ENCODE measurements around the gene DTNB. TPM values are rescaled to one million over a fixed set of nuclear protein-coding genes. Genes with fewer than 3 reads are reported as not detected.

Gene DTNB
- total and polyA plus RNA-seq, 7 donors, result 2.4 to 7.8 (median 4.8) TPM

DNA sequence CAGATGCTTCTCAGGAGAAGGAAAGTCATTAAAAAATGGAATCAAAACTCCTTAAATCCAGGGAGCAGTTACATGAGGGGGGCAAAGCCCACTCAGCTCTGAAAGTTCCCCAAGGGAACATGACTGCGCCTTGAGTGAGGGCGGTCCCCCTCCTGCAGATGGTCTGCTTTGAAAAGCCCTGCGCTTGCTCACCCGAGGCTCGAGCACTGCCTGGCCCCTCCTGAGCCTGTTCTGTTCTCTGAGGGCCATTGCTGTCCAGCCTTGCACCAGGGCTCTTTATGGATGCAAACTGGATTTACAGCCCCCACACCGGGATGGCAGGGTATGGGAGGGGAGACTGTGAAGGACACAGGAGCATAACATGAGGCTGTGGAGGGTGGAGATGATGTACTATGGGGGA, 293.8 kb downstream of the DTNB start:
- no peaks in the 10 kb centered on the region for H3K27me3 ChIP-seq
- no peaks in the 10 kb centered on the region for H3K9me3 ChIP-seq
- 94 to 95% methylated on average over 6 of the region's 6 CpGs for WGBS, 2 donors
- no peaks in the 10 kb centered on the region for H3K36me3 ChIP-seq
- peaks cover 0 to 14% (median 13%) of the 10 kb centered on the region in 4 donors for H3K4me1 ChIP-seq
- no peak overlapping the region for H3K4me3 ChIP-seq
- TF ChIP-seq, protein P1, sequence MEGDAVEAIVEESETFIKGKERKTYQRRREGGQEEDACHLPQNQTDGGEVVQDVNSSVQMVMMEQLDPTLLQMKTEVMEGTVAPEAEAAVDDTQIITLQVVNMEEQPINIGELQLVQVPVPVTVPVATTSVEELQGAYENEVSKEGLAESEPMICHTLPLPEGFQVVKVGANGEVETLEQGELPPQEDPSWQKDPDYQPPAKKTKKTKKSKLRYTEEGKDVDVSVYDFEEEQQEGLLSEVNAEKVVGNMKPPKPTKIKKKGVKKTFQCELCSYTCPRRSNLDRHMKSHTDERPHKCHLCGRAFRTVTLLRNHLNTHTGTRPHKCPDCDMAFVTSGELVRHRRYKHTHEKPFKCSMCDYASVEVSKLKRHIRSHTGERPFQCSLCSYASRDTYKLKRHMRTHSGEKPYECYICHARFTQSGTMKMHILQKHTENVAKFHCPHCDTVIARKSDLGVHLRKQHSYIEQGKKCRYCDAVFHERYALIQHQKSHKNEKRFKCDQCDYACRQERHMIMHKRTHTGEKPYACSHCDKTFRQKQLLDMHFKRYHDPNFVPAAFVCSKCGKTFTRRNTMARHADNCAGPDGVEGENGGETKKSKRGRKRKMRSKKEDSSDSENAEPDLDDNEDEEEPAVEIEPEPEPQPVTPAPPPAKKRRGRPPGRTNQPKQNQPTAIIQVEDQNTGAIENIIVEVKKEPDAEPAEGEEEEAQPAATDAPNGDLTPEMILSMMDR (IDR thresholded peaks at IDR 0.05), result no peak
- TF ChIP-seq POLR2AphosphoS5 (IDR thresholded peaks at IDR 0.05), result no peak
- TF ChIP-seq POLR2A (IDR thresholded peaks at IDR 0.05), result no peak
- TF ChIP-seq EP300 (IDR thresholded peaks at IDR 0.05), result no peak
- intact Hi-C loops (cut with DNase I), result loop anchor here (5.0 kb wide), 2 partner anchors 102 to 143 kb away; no protein-coding TSS in a partner anchor
- DNase-seq, result peak; percentile 39
- H3K27ac ChIP-seq, result no peak overlapping the region

DNA sequence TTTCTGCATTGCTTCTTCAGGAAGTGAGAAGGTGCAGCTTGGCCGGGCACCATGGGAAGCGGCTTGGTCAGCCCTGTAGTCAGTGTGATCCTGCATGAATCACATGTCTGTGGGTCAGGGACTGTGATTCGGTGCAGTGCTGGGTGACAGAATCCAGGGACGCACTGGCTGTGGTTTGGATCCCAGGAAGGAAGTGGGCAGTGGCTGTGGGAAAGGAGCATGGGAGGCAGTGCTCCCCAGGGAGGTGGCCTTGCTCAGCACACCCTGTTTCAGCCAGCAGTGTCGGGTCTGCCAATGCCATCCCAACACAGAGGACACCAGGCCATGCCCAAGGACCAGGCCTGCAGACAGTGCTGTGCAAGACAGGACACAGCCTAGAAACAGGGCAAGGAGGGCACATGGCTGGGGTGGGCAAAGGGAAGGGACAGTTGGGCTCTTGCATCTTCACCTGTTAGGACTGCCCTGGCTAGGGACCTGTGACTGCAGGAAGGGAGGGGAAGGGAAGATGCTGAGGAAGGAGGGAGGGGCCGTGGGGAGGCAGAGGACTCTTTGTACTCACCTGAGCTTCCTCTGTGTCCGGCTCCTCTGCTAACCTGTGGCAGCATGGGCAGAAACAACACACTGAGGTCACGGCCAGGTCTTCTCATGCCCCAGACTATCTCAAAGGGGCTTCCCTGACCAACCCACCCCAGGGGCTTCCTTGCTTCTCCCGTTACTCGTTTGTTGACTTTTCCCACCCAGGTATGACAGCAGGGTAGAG, 294.5 kb downstream of the DTNB start:
- WGBS, 2 donors, result 80 to 90% methylated on average over 10 of the region's 10 CpGs
- no peak for TF ChIP-seq POLR2AphosphoS5 (IDR thresholded peaks at IDR 0.05)
- TF ChIP-seq, protein P1 (IDR thresholded peaks at IDR 0.05), result no peak
- TF ChIP-seq EP300 (IDR thresholded peaks at IDR 0.05), result no peak
- TF ChIP-seq POLR2A (IDR thresholded peaks at IDR 0.05), result no peak
- Histone ChIP-seq H3K36me3 (no peaks in the 10 kb centered on the region), H3K4me3 (no peak overlapping the region), H3K4me1 (peaks cover 0 to 14% (median 13%) of the 10 kb centered on the region in 4 donors), H3K27me3 (no peaks in the 10 kb centered on the region), H3K9me3 (no peaks in the 10 kb centered on the region), H3K27ac (no peak overlapping the region)
- DNase-seq, result peak; percentile 59
- intact Hi-C loops (cut with DNase I), result loop anchor here (5.0 kb wide), 2 partner anchors 102 to 143 kb away; no protein-coding TSS in a partner anchor

DNA sequence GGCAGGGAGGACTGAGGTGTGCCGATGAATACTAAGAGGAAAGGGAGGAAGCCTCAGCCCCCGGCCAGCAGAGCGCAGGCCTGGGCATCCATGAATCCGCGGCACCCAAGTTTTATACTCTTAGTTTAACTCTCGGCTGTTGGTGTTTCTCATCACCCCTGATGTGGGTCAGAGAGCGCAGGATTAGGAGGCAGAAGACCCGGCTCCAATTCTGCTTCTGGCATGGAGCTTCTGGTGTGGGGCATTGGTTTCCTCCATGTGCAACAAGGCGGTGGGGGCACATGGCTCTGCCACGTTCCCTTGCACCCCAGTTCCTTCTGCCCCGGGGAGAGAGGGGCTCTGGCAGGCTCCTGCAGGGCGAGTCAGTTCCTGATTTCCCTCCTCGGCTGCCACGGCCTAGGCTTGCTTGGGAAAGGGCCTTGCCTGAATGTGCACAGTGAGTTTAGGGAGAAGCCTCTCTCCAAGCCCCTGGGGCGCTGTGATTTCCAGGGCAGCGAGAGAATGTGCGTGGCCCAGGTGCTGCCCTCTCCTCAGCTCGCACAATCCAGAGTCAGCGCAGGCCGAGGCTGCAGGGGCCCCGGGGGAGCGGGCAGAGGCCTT, 295.5 kb downstream of the DTNB start:
- Histone ChIP-seq H3K36me3 (no peaks in the 10 kb centered on the region), H3K9me3 (no peaks in the 10 kb centered on the region), H3K4me3 (no peak overlapping the region), H3K27ac (no peak overlapping the region), H3K4me1 (peaks cover 0 to 14% (median 13%) of the 10 kb centered on the region in 4 donors), H3K27me3 (no peaks in the 10 kb centered on the region)
- DNase-seq, result peak; percentile 56
- no peak for TF ChIP-seq POLR2A (IDR thresholded peaks at IDR 0.05)
- TF ChIP-seq POLR2AphosphoS5 (IDR thresholded peaks at IDR 0.05), result no peak
- no peak for TF ChIP-seq EP300 (IDR thresholded peaks at IDR 0.05)
- TF ChIP-seq, protein P1 (IDR thresholded peaks at IDR 0.05), result no peak
- WGBS, 2 donors, result 93 to 94% methylated on average over 22 of the region's 22 CpGs
- intact Hi-C loops (cut with DNase I), result loop anchor here (1.0 to 5.0 kb wide), 3 partner anchors 36 to 144 kb away; no protein-coding TSS in a partner anchor

DNA sequence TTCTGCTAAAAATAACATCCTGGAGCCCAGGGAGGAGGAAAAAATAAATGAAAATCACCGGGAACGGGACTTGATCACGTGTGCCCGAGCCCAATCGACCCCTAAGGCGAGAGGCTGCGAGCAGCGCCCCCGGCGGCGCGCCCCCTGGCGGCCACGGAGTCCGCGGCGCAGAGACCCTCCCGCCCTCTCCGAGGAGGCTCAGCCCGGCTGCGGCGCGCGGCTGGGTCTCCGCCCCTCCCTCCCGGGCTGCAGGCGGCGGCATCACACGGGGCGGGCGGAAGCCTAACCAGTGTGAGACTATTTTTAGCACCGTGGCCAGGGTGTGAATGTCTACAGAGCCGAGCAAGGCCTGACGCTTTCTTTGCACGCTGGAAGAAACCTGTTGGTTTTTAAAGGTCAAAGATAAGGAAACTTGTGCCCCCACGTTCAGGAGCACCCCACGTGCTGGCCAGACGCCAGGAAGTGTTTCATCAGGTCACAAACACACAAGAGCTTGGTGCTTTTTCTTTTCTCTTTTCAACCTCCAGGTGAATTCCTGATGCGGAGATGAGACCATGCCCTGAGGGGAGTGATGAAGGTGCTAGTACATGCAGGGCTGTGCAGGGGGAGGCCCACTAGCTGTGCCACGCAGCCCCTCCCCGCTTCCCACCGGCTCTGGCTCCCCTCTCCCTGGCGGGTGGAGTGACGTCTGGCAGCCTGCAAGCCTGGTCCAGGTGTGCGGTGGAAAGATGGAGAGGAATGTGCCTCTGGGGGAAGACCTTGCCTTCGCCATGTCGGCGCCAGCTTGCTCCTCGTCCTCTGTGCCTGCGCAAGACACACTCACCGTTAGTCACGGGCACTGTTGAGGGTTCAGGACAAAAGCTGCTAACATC, 296.4 kb downstream of the DTNB start:
- no peaks in the 10 kb centered on the region for H3K9me3 ChIP-seq
- peaks cover 0 to 14% (median 13%) of the 10 kb centered on the region in 4 donors for H3K4me1 ChIP-seq
- intact Hi-C loops (cut with DNase I), result loop anchor here (1.0 to 5.0 kb wide), 3 partner anchors 35 to 145 kb away; no protein-coding TSS in a partner anchor
- H3K27ac ChIP-seq, result peak overlapping the region; percentile 45 to 71 (median 52)
- WGBS, 2 donors, result 13% methylated on average over 52 of the region's 52 CpGs
- DNase-seq, result peak; percentile 93
- H3K27me3 ChIP-seq, result no peaks in the 10 kb centered on the region
- H3K36me3 ChIP-seq, result no peaks in the 10 kb centered on the region
- TF ChIP-seq POLR2A (IDR thresholded peaks at IDR 0.05), result no peak
- peak in 1 of 4 donors; percentile 25 for TF ChIP-seq POLR2AphosphoS5 (IDR thresholded peaks at IDR 0.05)
- TF ChIP-seq, protein P1 (IDR thresholded peaks at IDR 0.05), result peak; percentile 44 to 94 (median 72)
- no peak for TF ChIP-seq EP300 (IDR thresholded peaks at IDR 0.05)
- peak overlapping the region in 3 of 4 donors; percentile 7 to 33 (median 31) for H3K4me3 ChIP-seq
